ENCODE measurements around the gene R3HDM1. TPM values are rescaled to one million over a fixed set of nuclear protein-coding genes. Genes with fewer than 3 reads are reported as not detected.

Gene R3HDM1
- total RNA-seq, 2 donors from 2014 or later, result 9.3 to 51.5 TPM

DNA sequence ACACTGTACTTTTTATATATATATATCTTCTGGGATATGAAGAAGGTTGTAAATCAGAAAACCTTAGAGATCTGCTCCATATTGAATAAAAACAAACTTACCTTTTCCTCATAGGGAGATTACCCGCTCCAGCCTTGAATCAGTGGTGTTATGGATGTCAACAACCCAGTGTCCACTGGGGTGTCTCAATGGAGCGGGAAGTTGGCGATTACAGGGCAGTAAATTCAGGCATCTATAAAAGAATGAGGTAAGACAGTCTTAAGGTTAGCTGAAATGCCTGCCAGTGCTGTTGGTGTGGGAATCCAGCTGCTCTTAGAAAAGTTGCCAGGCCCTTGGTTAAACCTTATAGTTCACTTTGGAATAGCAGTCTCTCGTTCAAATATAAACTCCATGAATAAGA lies 102.3 kb downstream of the R3HDM1 start:
- TF ChIP-seq POLR2AphosphoS5 (IDR thresholded peaks at IDR 0.05) (no peak), POLR2A (IDR thresholded peaks at IDR 0.05) (no peak)
- TF ChIP-seq, protein P1, sequence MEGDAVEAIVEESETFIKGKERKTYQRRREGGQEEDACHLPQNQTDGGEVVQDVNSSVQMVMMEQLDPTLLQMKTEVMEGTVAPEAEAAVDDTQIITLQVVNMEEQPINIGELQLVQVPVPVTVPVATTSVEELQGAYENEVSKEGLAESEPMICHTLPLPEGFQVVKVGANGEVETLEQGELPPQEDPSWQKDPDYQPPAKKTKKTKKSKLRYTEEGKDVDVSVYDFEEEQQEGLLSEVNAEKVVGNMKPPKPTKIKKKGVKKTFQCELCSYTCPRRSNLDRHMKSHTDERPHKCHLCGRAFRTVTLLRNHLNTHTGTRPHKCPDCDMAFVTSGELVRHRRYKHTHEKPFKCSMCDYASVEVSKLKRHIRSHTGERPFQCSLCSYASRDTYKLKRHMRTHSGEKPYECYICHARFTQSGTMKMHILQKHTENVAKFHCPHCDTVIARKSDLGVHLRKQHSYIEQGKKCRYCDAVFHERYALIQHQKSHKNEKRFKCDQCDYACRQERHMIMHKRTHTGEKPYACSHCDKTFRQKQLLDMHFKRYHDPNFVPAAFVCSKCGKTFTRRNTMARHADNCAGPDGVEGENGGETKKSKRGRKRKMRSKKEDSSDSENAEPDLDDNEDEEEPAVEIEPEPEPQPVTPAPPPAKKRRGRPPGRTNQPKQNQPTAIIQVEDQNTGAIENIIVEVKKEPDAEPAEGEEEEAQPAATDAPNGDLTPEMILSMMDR (IDR thresholded peaks at IDR 0.05), result no peak
- Histone ChIP-seq H3K27ac (no peak overlapping the region), H3K27me3 (replicated peaks; ENCODE audit: insufficient read depth) (no peaks in the 10 kb centered on the region), H3K4me3 (no peak overlapping the region), H3K36me3 (no peaks in the 10 kb centered on the region), H3K4me1 (replicated peaks) (no peaks in the 10 kb centered on the region), H3K9me3 (no peaks in the 10 kb centered on the region)
- DNase-seq (ENCODE audit: low spot score), result no peak
- intact Hi-C loops (cut with DNase I), result no loop called here
- WGBS, result 81% methylated on average over 4 of the region's 4 CpGs

DNA sequence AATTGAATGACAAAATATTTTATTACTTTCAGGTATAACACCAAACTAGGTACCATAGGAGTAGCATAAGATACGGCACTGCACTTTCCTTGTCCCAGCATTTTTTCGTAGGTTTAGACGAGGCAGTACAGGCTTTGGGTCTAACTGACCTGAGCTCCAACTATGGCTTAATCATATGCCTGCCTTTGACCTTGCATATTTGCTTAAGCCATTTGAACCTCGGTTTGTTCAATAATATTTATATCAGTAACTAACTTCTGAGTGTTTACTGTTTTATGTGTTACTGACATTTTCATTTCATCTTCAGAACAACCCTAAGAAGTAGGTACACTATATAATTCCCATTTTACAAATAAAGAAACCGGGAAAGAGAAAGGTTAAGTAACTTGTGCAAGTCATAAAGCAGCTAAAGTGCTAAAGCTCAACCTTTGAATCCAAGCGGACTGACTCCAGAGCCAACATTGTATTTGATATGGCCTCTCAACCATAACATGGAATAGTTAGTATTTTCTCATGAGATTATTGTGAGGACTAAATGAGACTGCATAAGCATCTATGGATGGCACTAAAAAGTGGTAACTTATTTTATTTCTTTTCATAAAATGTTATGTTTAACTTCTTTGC lies 104.0 kb downstream of the R3HDM1 start:
- Histone ChIP-seq H3K9me3 (no peaks in the 10 kb centered on the region), H3K4me3 (no peak overlapping the region), H3K4me1 (replicated peaks) (no peaks in the 10 kb centered on the region), H3K36me3 (peaks cover 0 to 3% of the 10 kb centered on the region in 2 donors), H3K27ac (no peak overlapping the region), H3K27me3 (replicated peaks; ENCODE audit: insufficient read depth) (no peaks in the 10 kb centered on the region)
- no peak for DNase-seq (ENCODE audit: low spot score)
- TF ChIP-seq, protein P1 (IDR thresholded peaks at IDR 0.05), result no peak
- TF ChIP-seq POLR2AphosphoS5 (IDR thresholded peaks at IDR 0.05) (no peak), POLR2A (IDR thresholded peaks at IDR 0.05) (no peak)
- intact Hi-C loops (cut with DNase I), result no loop called here
- WGBS, result 89% methylated on average over 6 of the region's 6 CpGs

- WGBS, result 87% methylated on average over 1 of the region's 1 CpG
- TF ChIP-seq POLR2A (IDR thresholded peaks at IDR 0.05) (no peak), POLR2AphosphoS5 (IDR thresholded peaks at IDR 0.05) (no peak)
- TF ChIP-seq, protein P1 (IDR thresholded peaks at IDR 0.05), result no peak
These were observed 105.7 kb downstream of the R3HDM1 start for GRCh38 chr2:135636982-135637381.

DNA sequence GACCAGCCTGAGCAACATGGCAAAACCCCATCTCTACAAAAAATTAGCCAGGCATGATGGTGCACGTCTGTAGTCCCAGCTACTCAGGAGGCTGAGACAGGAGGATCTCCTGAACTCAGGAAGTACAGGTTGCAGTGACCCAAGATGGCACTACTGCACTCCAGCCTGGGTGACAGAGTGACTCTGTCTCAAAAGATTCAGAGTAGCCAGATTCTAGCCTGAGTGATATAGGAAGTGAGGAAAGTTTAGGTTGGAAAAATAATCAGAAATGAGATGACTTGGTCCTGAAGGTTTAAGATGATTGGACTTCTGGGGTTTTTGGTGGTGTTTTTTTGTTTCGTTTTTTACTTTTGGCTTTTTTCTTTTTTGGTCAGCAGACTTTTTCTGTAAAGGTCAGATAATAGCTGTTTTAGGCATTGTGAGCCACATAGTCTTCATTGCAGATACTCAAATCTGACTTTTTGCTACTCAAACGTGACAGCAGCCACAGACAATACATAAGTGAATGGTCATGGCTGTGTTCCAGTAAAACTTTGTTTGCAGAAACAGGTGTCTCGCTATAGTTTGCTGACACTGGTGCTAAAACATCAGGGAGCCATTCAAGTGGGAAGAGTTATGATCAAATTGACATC lies 106.3 kb downstream of the R3HDM1 start:
- no peak for DNase-seq (ENCODE audit: low spot score)
- intact Hi-C loops (cut with DNase I), result no loop called here
- H3K36me3 ChIP-seq, result peaks cover 0 to 3% of the 10 kb centered on the region in 2 donors
- no peaks in the 10 kb centered on the region for H3K27me3 ChIP-seq (replicated peaks; ENCODE audit: insufficient read depth)
- no peaks in the 10 kb centered on the region for H3K9me3 ChIP-seq
- WGBS, result 79% methylated on average over 4 of the region's 4 CpGs
- H3K27ac ChIP-seq, result no peak overlapping the region
- TF ChIP-seq, protein P1 (IDR thresholded peaks at IDR 0.05), result no peak
- TF ChIP-seq POLR2A (IDR thresholded peaks at IDR 0.05) (no peak), POLR2AphosphoS5 (IDR thresholded peaks at IDR 0.05) (no peak)
- no peak overlapping the region for H3K4me3 ChIP-seq
- H3K4me1 ChIP-seq (replicated peaks), result no peaks in the 10 kb centered on the region

More at GRCh38 chr2:135636982-135637381, 105.7 kb downstream of the R3HDM1 start:
- Histone ChIP-seq H3K27ac (no peak overlapping the region), H3K4me3 (no peak overlapping the region), H3K27me3 (replicated peaks; ENCODE audit: insufficient read depth) (no peaks in the 10 kb centered on the region), H3K4me1 (replicated peaks) (no peaks in the 10 kb centered on the region), H3K36me3 (peaks cover 0 to 3% of the 10 kb centered on the region in 2 donors), H3K9me3 (no peaks in the 10 kb centered on the region)
- intact Hi-C loops (cut with DNase I), result no loop called here
- DNase-seq (ENCODE audit: low spot score), result no peak

DNA sequence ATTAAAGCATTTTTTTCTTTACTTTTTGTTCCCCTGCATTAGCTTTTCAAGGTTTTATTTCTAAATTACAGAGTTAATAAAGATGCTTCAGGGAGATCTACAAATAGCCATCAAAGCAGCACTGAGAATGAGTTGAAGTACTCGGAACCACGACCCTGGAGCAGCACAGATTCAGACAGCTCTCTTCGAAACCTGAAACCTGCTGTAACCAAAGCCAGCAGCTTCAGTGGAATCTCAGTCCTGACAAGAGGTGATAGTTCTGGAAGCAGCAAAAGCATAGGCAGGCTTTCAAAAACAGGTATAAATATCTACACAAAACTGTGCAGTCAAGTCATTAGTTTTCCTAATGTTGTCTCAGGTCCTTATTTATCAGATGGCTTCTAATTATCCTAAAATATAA lies 107.5 kb downstream of the R3HDM1 start:
- no peaks in the 10 kb centered on the region for H3K4me1 ChIP-seq (replicated peaks)
- no peaks in the 10 kb centered on the region for H3K27me3 ChIP-seq (replicated peaks; ENCODE audit: insufficient read depth)
- 29% methylated on average over 3 of the region's 3 CpGs for WGBS
- no peak for DNase-seq (ENCODE audit: low spot score)
- H3K9me3 ChIP-seq, result no peaks in the 10 kb centered on the region
- no peak overlapping the region for H3K4me3 ChIP-seq
- H3K27ac ChIP-seq, result no peak overlapping the region
- intact Hi-C loops (cut with DNase I), result no loop called here
- H3K36me3 ChIP-seq, result peaks cover 0 to 3% of the 10 kb centered on the region in 2 donors
- TF ChIP-seq POLR2AphosphoS5 (IDR thresholded peaks at IDR 0.05), result no peak
- TF ChIP-seq, protein P1 (IDR thresholded peaks at IDR 0.05), result no peak

Measured in prostate gland (tissue), 2 donors.